Measurements from ENCODE around the gene WDR17. TPM values are rescaled to one million over a fixed set of nuclear protein-coding genes. Genes with fewer than 3 reads are reported as not detected.

WDR17 gene
- total RNA-seq, 1 donor: 1.2 TPM

DNA sequence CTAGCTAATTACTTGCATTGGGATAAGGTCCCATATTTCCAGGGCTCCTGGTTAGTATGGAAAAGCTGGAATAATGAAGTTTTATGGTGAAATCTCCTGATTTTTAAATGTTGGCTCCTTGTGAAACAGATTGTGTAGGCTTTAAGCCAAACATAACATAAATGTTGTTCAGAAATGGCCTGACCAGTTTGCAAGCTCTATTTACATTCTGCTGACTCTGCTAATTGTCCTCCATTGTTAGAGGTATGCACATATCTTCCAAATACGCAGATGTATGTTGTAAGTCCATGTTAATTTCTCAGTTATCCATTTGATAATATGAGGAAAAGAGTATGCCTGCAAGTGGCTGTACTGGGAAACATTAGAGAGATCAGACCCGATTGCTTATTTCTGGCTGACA is 11.9 kb upstream of the WDR17 start:
- Histone ChIP-seq H3K4me3 (ENCODE audit: low read length) (no peak overlapping the region), H3K27me3 (ENCODE audit: insufficient read depth, low read length) (no peaks in the 10 kb centered on the region), H3K9me3 (ENCODE audit: low read depth, low read length) (no peaks in the 10 kb centered on the region), H3K4me1 (ENCODE audit: insufficient read depth, low read length) (no peaks in the 10 kb centered on the region)

DNA sequence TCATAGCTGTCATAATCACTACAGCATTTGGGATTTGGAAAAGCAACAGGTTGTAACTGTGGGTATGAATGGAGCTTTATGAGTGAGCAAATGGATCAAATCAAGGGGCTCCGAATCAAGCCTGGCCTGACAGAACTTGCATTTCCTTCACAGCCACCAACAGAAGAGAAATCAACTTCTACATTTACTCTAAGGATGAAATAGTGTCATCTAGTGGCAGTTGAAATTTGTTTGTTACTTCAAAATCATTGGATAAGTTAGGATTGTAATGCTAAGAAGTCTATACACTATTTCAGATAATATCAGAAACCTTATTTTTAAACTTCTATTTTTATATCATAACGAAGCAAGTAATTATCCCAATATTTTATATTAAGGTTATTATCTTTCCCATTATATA is 10.7 kb upstream of the WDR17 start:
- no peaks in the 10 kb centered on the region for H3K9me3 ChIP-seq (ENCODE audit: low read depth, low read length)

DNA sequence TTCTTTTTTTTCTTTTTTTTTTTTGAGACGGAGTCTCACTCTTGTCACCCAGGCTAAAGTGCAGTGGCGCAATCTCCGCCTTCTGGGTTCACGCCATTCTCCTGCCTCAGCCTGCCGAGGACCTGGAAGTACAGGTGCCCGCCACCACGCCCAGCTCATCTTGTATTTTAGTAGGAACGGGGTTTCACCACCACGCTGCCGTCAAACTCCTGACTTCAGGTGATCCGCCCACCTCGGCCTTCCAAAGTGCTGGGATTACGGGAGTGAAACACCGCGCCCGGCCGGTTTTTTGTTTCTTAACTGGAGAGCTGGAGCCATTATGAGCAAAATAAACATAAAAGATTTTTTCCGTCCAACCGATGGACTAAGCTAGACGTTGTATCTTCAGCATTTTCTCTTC is 1.9 kb upstream of the WDR17 start:
- Histone ChIP-seq H3K27me3 (ENCODE audit: insufficient read depth, low read length) (peaks cover 6% of the 10 kb centered on the region), H3K4me3 (ENCODE audit: low read length) (no peak overlapping the region), H3K4me1 (ENCODE audit: insufficient read depth, low read length) (peaks cover 8% of the 10 kb centered on the region), H3K9me3 (ENCODE audit: low read depth, low read length) (no peaks in the 10 kb centered on the region)

More for the DNA sequence above, 10.7 kb upstream of the WDR17 start:
- no peaks in the 10 kb centered on the region for H3K27me3 ChIP-seq (ENCODE audit: insufficient read depth, low read length)
- no peaks in the 10 kb centered on the region for H3K4me1 ChIP-seq (ENCODE audit: insufficient read depth, low read length)
- H3K4me3 ChIP-seq (ENCODE audit: low read length): no peak overlapping the region

DNA sequence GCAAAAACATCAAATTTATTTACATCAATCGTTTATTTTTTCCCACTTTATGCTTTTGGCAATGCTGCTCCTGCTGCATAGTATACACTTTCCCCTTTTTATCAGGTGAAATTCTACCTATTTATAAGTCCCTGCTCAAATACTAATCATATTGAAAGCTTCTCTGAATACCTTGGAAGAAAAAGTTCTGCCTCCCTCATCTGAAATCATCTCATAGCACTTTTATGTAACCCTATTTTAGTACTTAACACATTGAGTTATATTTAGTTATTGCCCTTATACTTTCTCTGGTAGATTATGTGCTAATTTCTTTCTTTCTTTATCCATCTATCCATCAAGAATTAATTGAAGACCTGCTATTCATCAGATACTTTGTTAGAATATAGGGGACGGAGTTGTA is 1.1 kb upstream of the WDR17 start:
- H3K4me1 ChIP-seq (ENCODE audit: insufficient read depth, low read length): peaks cover 8% of the 10 kb centered on the region
- H3K4me3 ChIP-seq (ENCODE audit: low read length): no peak overlapping the region
- peaks cover 6% of the 10 kb centered on the region for H3K27me3 ChIP-seq (ENCODE audit: insufficient read depth, low read length)
- no peaks in the 10 kb centered on the region for H3K9me3 ChIP-seq (ENCODE audit: low read depth, low read length)

DNA sequence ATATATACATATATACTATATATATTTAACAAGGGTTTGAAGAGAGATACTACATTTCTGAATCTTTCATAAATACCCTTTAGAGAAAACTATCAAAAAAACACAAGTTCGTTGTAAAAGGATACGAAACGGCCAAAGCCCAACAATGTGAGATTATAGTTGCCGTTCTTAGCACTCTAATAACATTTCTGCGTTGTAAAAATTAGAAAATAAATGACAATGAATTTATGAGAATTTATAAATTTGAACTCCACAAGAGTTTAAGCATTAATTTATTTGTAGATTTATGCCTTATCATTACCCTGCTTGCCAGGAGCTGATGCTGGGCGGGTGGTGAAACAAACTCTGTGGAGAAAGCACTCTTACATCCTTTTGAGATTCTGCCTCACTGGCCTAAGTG is 1.1 kb downstream of the WDR17 start:
- H3K9me3 ChIP-seq (ENCODE audit: low read depth, low read length): no peaks in the 10 kb centered on the region
- peaks cover 8% of the 10 kb centered on the region for H3K4me1 ChIP-seq (ENCODE audit: insufficient read depth, low read length)
- no peak overlapping the region for H3K4me3 ChIP-seq (ENCODE audit: low read length)
- H3K27me3 ChIP-seq (ENCODE audit: insufficient read depth, low read length): peaks cover 6% of the 10 kb centered on the region

DNA sequence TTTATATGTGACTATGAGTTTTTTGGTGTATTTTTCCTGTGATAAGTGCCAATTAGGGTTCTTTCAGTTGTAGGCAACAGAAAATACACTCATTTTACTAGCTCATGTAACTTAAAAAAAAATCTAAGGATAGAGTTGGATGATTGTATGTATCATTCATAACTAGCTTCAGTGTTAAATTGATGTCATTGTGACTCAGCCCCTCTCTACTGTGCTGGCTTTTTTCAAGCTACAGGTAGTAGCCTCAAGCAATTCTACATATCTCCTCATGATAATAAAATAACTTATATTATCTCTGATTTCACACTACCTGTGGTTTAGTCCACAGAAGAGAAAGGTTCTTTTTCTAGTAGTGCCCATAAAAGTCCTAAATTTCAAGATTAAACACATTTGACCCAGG is 11.9 kb downstream of the WDR17 start:
- Histone ChIP-seq H3K9me3 (ENCODE audit: low read depth, low read length) (no peaks in the 10 kb centered on the region), H3K4me3 (ENCODE audit: low read length) (no peak overlapping the region), H3K4me1 (ENCODE audit: insufficient read depth, low read length) (no peaks in the 10 kb centered on the region), H3K27me3 (ENCODE audit: insufficient read depth, low read length) (no peaks in the 10 kb centered on the region)

DNA sequence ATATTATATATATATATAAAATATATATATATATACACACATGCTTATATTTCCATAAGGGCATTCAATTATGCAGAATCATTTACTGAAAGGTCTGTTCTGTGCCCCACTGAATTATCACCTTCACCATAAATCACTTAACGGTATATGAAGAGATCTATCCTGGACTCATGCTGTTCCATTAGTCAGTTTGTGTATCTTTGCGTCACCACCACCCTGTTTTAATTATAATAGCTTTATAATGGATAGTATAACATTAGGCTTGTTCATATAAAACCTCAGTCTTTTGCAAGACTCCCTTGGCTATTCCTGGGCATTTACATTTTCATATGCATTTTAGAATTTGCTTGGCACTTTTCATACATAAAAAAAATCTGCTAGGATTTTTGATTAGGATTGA is 19.1 kb downstream of the WDR17 start:
- peaks cover 6% of the 10 kb centered on the region for H3K4me1 ChIP-seq (ENCODE audit: insufficient read depth, low read length)
- no peak overlapping the region for H3K4me3 ChIP-seq (ENCODE audit: low read length)
- H3K27me3 ChIP-seq (ENCODE audit: insufficient read depth, low read length): no peaks in the 10 kb centered on the region
- no peaks in the 10 kb centered on the region for H3K9me3 ChIP-seq (ENCODE audit: low read depth, low read length)

DNA sequence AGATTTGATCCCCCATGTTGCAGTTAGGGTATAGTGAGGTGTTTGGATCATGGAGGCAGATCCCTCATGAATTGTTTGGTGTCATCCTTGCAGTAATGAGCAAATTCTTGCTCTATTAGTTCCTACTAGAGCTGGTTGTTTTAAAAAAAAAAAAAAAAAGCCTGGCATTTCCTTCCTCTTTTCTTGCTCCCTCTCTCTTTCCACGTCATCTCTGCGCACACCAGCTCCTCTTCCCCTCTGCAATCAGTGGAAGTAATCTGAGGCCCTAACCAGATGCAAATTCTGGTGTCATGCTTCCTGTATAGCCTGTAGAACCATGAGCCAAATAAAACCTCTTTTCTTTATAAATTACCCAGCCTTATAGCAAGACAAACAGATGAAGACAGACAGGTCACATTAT is 24.5 kb downstream of the WDR17 start:
- no peaks in the 10 kb centered on the region for H3K27me3 ChIP-seq (ENCODE audit: insufficient read depth, low read length)
- no peaks in the 10 kb centered on the region for H3K9me3 ChIP-seq (ENCODE audit: low read depth, low read length)
- H3K4me1 ChIP-seq (ENCODE audit: insufficient read depth, low read length): peaks cover 12% of the 10 kb centered on the region
- no peak overlapping the region for H3K4me3 ChIP-seq (ENCODE audit: low read length)

DNA sequence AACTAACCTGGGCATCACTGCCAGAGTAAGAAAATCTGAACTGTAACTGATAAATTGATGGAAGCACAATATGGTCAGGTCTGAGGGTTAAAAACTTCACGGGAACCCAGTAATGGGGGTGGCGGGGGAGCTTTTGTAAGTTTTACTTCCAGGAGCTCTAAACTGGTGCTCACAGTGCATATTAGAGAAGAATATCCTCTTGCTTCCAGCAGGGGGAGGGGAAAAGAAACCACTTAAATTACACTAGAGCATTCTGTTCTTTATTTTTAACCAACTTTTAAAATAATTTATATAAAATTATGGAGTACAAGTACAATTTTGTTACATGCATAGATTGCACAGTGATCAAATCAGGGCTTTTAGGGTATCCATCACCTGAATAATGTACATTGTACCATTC is 33.7 kb downstream of the WDR17 start:
- no peak overlapping the region for H3K4me3 ChIP-seq (ENCODE audit: low read length)

DNA sequence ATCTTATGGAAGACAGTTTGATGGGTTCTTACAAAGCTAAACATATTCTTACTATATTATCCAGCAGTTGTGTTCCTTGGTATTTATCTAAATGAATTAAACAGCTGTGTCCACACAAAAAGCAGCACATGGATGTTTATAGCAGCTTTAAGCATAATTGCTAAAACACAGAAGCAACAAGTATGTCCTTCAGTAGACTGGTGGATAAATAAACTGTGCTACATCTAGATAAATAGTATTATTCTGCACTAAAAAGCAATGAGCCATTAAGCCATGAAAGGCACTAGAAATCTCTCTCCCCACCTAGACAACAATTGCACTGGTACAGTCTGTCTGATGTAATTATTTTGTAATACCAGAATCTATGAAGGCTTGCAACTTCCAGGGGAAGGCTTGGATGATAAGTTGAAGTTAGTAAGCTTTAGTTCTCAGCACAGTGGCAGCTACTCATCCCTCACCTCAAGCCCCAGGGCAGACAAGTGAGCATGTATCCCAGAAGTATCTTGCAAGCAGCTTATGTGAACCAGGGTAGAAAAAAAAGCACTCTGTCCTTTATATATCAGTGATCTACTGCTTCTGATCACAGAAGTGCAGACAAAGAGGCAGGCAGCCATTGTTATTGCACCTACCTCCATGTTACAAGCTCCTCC is 36.9 kb downstream of the WDR17 start:
- no peaks in the 10 kb centered on the region for H3K9me3 ChIP-seq (ENCODE audit: low read depth, low read length)
- no peak overlapping the region for H3K4me3 ChIP-seq (ENCODE audit: low read length)
- H3K27me3 ChIP-seq (ENCODE audit: insufficient read depth, low read length): no peaks in the 10 kb centered on the region
- no peaks in the 10 kb centered on the region for H3K4me1 ChIP-seq (ENCODE audit: insufficient read depth, low read length)

More for the DNA sequence above, 33.7 kb downstream of the WDR17 start:
- H3K4me1 ChIP-seq (ENCODE audit: insufficient read depth, low read length): no peaks in the 10 kb centered on the region
- H3K27me3 ChIP-seq (ENCODE audit: insufficient read depth, low read length): no peaks in the 10 kb centered on the region
- H3K9me3 ChIP-seq (ENCODE audit: low read depth, low read length): no peaks in the 10 kb centered on the region

DNA sequence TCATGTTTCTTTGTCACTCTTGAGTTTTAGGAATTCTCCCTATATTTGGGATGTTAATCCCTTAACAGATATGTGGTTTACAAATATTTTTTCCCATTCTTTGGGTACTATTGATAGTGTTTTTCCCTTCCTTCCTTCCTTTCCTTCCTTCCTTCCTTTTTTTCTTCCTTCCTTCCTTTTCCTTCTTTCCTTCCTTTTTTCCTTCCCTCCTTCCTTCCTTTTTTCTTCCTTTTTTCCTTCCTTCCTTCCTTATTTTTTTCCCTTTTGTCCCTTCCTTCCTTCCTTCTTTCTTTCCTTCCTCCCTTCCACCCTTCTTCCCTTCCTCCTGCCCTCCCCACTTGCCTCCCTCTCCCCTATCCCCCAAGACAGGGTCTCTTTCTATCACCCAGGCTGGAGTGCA is 42.1 kb downstream of the WDR17 start:
- H3K9me3 ChIP-seq (ENCODE audit: low read depth, low read length): no peaks in the 10 kb centered on the region
- H3K27me3 ChIP-seq (ENCODE audit: insufficient read depth, low read length): no peaks in the 10 kb centered on the region
- no peaks in the 10 kb centered on the region for H3K4me1 ChIP-seq (ENCODE audit: insufficient read depth, low read length)
- H3K4me3 ChIP-seq (ENCODE audit: low read length): no peak overlapping the region

DNA sequence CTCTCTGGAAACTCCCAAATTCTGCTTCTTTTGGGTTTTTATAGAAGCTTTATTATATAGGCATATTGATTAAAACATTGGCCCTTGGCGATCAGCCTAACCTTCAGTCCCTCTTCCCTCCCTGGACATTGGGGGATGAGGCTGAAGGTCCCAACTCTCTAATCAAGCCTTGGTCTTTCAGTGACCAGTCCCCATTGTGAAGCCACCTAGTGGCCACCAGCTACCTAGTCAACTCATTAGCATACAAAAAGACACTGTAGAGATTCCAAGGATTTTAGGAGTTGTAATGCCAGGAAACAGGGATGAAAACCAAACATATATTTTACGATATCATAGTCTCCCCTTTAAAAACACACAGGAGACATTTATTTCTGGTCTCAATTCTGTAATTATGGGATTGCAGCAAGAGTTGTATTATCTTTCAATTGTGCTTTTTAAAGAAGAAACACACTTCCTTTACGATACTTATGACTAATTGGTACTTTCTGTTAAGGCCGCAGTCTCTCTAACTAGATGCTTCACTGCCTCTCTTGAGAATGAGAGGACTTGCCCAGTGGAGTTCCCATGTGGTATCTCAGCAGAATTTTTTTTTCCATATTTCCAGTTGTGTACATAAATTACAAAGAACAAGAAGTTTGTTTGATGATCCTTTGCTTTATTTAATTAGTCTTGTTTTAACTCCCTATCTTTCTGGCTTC is 58.2 kb downstream of the WDR17 start:
- no peak overlapping the region for H3K4me3 ChIP-seq (ENCODE audit: low read length)
- H3K9me3 ChIP-seq (ENCODE audit: low read depth, low read length): no peaks in the 10 kb centered on the region
- H3K27me3 ChIP-seq (ENCODE audit: insufficient read depth, low read length): no peaks in the 10 kb centered on the region
- no peaks in the 10 kb centered on the region for H3K4me1 ChIP-seq (ENCODE audit: insufficient read depth, low read length)

DNA sequence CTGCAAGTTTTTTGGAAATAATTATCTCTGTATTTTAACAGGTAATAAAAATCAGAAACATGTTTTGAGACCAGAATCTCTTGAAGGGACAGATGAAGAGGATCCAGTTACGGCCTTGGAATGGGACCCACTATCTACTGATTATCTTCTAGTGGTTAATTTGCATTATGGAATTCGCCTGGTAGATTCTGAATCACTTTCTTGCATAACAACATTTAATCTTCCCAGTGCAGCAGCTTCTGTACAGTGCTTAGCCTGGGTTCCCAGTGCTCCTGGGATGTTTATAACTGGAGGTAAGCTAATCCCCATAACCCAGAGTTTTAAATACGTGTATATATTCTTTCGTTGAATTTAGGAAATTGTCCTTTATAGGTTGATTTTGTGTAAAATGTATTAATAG is 59.4 kb downstream of the WDR17 start:
- no peaks in the 10 kb centered on the region for H3K27me3 ChIP-seq (ENCODE audit: insufficient read depth, low read length)
- H3K9me3 ChIP-seq (ENCODE audit: low read depth, low read length): no peaks in the 10 kb centered on the region
- H3K4me1 ChIP-seq (ENCODE audit: insufficient read depth, low read length): no peaks in the 10 kb centered on the region
- no peak overlapping the region for H3K4me3 ChIP-seq (ENCODE audit: low read length)

DNA sequence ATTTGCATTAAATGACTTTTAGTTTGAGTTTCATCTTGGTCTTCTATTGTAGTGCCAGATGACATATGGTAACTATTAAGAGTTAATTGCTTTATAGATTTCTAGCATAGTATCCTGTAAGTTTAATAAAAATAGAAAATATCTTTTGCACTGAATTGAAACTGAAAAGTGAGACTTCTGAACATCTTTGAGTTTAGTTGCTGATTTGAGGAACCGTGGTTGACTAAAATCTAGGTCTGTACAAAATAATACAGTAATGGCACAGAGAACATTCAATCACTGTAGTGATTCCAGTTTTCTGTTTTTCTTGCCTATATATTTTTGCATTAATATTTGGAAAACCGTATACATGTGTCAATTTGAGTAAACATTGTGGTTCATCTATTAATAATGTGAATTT is 69.0 kb downstream of the WDR17 start:
- Histone ChIP-seq H3K4me3 (ENCODE audit: low read length) (no peak overlapping the region), H3K9me3 (ENCODE audit: low read depth, low read length) (no peaks in the 10 kb centered on the region), H3K4me1 (ENCODE audit: insufficient read depth, low read length) (no peaks in the 10 kb centered on the region), H3K27me3 (ENCODE audit: insufficient read depth, low read length) (no peaks in the 10 kb centered on the region)

DNA sequence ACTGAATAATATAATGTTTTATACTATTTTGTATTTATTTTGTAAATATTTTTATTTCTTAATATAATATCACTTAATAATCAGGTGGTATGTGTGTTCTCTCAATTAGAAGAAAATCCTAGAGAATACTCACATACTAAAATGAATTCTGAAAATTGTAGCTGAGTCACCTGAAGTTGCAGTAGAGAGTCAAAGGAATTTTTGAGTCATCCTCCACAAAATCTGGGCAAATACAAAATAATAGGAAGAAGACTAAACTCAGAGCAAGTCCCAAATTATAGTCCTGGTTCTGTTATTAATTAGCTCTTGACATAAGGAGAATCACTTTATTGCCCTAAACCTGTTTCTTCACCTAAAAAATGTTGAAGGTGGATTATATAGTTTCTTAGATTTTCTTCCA is 72.0 kb downstream of the WDR17 start:
- Histone ChIP-seq H3K9me3 (ENCODE audit: low read depth, low read length) (no peaks in the 10 kb centered on the region), H3K4me3 (ENCODE audit: low read length) (no peak overlapping the region), H3K4me1 (ENCODE audit: insufficient read depth, low read length) (no peaks in the 10 kb centered on the region), H3K27me3 (ENCODE audit: insufficient read depth, low read length) (no peaks in the 10 kb centered on the region)

DNA sequence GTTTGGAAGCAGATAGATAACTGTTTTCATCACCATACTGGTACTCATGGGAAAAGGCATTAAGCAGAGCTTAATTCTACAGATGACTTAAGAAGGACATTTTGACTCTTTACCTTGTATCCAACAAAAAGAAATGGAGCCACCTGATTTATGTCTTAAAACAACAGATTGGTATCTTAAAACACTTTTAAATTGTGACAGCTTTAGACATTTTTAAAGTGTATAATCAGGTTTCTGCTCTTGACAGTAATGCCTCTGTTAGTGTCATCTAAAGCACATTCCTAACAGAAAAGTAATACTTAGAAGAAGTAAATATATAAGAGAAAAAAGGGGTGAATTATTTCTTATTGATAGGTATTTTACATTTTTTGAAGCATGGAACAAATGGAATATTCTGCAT is 73.9 kb downstream of the WDR17 start:
- no peaks in the 10 kb centered on the region for H3K9me3 ChIP-seq (ENCODE audit: low read depth, low read length)
- no peaks in the 10 kb centered on the region for H3K27me3 ChIP-seq (ENCODE audit: insufficient read depth, low read length)
- no peak overlapping the region for H3K4me3 ChIP-seq (ENCODE audit: low read length)
- H3K4me1 ChIP-seq (ENCODE audit: insufficient read depth, low read length): no peaks in the 10 kb centered on the region
